Activated T-cell treated with anti-CD3 and anti-CD28 coated beads for 4 hours (primary cell): ENCODE data around the gene MAST4.
A peak's percentile ranks its signal among the peaks of the same experiment; 100 is the strongest.

Experiments
- DNase-seq: peaks from one replicate; pipeline ENCODE4 v3.0.0-alpha.2; 2020

The MAST4 gene

GRCh38 chr5:67199859-67200258 lies 603.7 kb downstream of the MAST4 start:
- DNase-seq: no peak

- no peak for DNase-seq
Observed at GRCh38 chr5:67200809-67201562, 604.8 kb downstream of the MAST4 start.

- DNase-seq: no peak
Observed at GRCh38 chr5:67201897-67202549, 605.8 kb downstream of the MAST4 start.

GRCh38 chr5:67202828-67203227 lies 606.6 kb downstream of the MAST4 start:
- no peak for DNase-seq

- no peak for DNase-seq
Observed at GRCh38 chr5:67203701-67204074, 607.5 kb downstream of the MAST4 start.

GRCh38 chr5:67204821-67205220 lies 608.6 kb downstream of the MAST4 start:
- DNase-seq: no peak

- no peak for DNase-seq
Observed at GRCh38 chr5:67205981-67206380, 609.8 kb downstream of the MAST4 start.

GRCh38 chr5:67206461-67206860 lies 610.3 kb downstream of the MAST4 start:
- DNase-seq: no peak

GRCh38 chr5:67206929-67207328 lies 610.7 kb downstream of the MAST4 start:
- peak; percentile 68 for DNase-seq

- DNase-seq: no peak
Observed at GRCh38 chr5:67208403-67208802, 612.2 kb downstream of the MAST4 start.

- peak; percentile 57 for DNase-seq
Observed at GRCh38 chr5:67209141-67209771, 613.1 kb downstream of the MAST4 start.

GRCh38 chr5:67211926-67212325 lies 615.7 kb downstream of the MAST4 start:
- no peak for DNase-seq

- no peak for DNase-seq
Observed at GRCh38 chr5:67214036-67214435, 617.8 kb downstream of the MAST4 start.

GRCh38 chr5:67214707-67215447 lies 618.7 kb downstream of the MAST4 start:
- DNase-seq: no peak

GRCh38 chr5:67215519-67216471 lies 619.6 kb downstream of the MAST4 start:
- DNase-seq: peak; percentile 42

GRCh38 chr5:67216564-67216963 lies 620.4 kb downstream of the MAST4 start:
- DNase-seq: no peak
